ENCODE results near the gene HUWE1. TPM values are rescaled to one million over a fixed set of nuclear protein-coding genes. Genes with fewer than 3 reads are reported as not detected.

HUWE1 gene
- total RNA-seq, 6 donors from 2014 or later, result 98.1 to 136 (median 121) TPM

GRCh38 chrX:53630261-53630660 is 56.3 kb downstream of the HUWE1 start:
- Histone ChIP-seq H3K27me3 (no peaks in the 10 kb centered on the region), H3K9me3 (no peaks in the 10 kb centered on the region), H3K4me3 (no peak overlapping the region), H3K36me3 (peaks cover 6 to 80% (median 16%) of the 10 kb centered on the region in 4 donors), H3K27ac (no peak overlapping the region), H3K4me1 (no peaks in the 10 kb centered on the region)
- 73 to 83% methylated on average over 4 of the region's 4 CpGs for WGBS, 2 donors
- TF ChIP-seq EP300 (IDR thresholded peaks at IDR 0.05), result no peak
- no peak for TF ChIP-seq POLR2AphosphoS5 (IDR thresholded peaks at IDR 0.05)
- TF ChIP-seq, protein P1, sequence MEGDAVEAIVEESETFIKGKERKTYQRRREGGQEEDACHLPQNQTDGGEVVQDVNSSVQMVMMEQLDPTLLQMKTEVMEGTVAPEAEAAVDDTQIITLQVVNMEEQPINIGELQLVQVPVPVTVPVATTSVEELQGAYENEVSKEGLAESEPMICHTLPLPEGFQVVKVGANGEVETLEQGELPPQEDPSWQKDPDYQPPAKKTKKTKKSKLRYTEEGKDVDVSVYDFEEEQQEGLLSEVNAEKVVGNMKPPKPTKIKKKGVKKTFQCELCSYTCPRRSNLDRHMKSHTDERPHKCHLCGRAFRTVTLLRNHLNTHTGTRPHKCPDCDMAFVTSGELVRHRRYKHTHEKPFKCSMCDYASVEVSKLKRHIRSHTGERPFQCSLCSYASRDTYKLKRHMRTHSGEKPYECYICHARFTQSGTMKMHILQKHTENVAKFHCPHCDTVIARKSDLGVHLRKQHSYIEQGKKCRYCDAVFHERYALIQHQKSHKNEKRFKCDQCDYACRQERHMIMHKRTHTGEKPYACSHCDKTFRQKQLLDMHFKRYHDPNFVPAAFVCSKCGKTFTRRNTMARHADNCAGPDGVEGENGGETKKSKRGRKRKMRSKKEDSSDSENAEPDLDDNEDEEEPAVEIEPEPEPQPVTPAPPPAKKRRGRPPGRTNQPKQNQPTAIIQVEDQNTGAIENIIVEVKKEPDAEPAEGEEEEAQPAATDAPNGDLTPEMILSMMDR (IDR thresholded peaks at IDR 0.05), result no peak
- no peak for TF ChIP-seq POLR2A (IDR thresholded peaks at IDR 0.05)
- DNase-seq (no peak), ATAC-seq (ENCODE audit: low FRiP score in 2 of 2) (no peak)

- 88 to 92% methylated on average over 2 of the region's 2 CpGs for WGBS, 2 donors
- DNase-seq (no peak), ATAC-seq (ENCODE audit: low FRiP score in 2 of 2) (no peak)
- TF ChIP-seq EP300 (IDR thresholded peaks at IDR 0.05) (no peak), POLR2A (IDR thresholded peaks at IDR 0.05) (no peak), POLR2AphosphoS5 (IDR thresholded peaks at IDR 0.05) (no peak)
- TF ChIP-seq, protein P1 (IDR thresholded peaks at IDR 0.05), result no peak
- no peaks in the 10 kb centered on the region for H3K9me3 ChIP-seq
- peaks cover 0 to 77% (median 18%) of the 10 kb centered on the region in 4 donors for H3K36me3 ChIP-seq
- H3K4me1 ChIP-seq, result no peaks in the 10 kb centered on the region
- no peaks in the 10 kb centered on the region for H3K27me3 ChIP-seq
- no peak overlapping the region for H3K27ac ChIP-seq
- no peak overlapping the region for H3K4me3 ChIP-seq
Measured at GRCh38 chrX:53622431-53622830, 64.1 kb downstream of the HUWE1 start.

GRCh38 chrX:53621418-53621986 is 65.0 kb downstream of the HUWE1 start:
- no peak for ATAC-seq (ENCODE audit: low FRiP score in 2 of 2)

DNA sequence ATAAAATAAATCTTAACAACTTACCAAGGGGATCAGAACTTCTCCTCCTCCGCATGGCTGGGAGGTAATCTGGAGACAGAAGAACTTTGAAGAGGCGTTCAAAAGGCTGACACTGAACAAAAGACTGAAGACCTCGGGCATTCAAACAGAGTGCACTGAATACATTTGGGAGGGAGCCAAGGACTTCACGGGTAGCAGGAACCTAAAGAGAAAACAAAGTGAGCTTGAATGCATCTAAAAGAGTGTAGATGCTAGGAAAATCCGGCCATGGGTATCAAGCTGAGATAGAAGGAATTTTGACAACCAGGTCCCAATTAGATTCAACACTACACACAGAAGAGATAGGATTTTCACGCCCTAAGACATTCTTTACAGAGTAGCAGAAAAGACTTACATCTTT is 69.6 kb downstream of the HUWE1 start:
- Histone ChIP-seq H3K27me3 (no peaks in the 10 kb centered on the region), H3K9me3 (no peaks in the 10 kb centered on the region), H3K4me3 (no peak overlapping the region), H3K4me1 (no peaks in the 10 kb centered on the region), H3K27ac (no peak overlapping the region), H3K36me3 (peaks cover 3 to 85% (median 35%) of the 10 kb centered on the region in 4 donors)
- 72 to 79% methylated on average over 6 of the region's 6 CpGs for WGBS, 2 donors
- TF ChIP-seq POLR2AphosphoS5 (IDR thresholded peaks at IDR 0.05) (no peak), POLR2A (IDR thresholded peaks at IDR 0.05) (no peak), EP300 (IDR thresholded peaks at IDR 0.05) (no peak)
- TF ChIP-seq, protein P1 (IDR thresholded peaks at IDR 0.05), result no peak
- DNase-seq (no peak), ATAC-seq (ENCODE audit: low FRiP score in 2 of 2) (no peak)

More at GRCh38 chrX:53621418-53621986, 65.0 kb downstream of the HUWE1 start:
- peaks cover 0 to 76% (median 20%) of the 10 kb centered on the region in 4 donors for H3K36me3 ChIP-seq
- H3K4me1 ChIP-seq, result no peaks in the 10 kb centered on the region
- no peaks in the 10 kb centered on the region for H3K27me3 ChIP-seq
- no peak overlapping the region for H3K27ac ChIP-seq
- DNase-seq, result no peak
- H3K9me3 ChIP-seq, result no peaks in the 10 kb centered on the region
- TF ChIP-seq POLR2A (IDR thresholded peaks at IDR 0.05) (no peak), POLR2AphosphoS5 (IDR thresholded peaks at IDR 0.05) (no peak), EP300 (IDR thresholded peaks at IDR 0.05) (no peak)
- TF ChIP-seq, protein P1 (IDR thresholded peaks at IDR 0.05), result no peak
- H3K4me3 ChIP-seq, result no peak overlapping the region
- 67 to 91% methylated on average over 4 of the region's 4 CpGs for WGBS, 2 donors

GRCh38 chrX:53606456-53606855 is 80.1 kb downstream of the HUWE1 start:
- no peak overlapping the region for H3K4me3 ChIP-seq
- no peak overlapping the region for H3K27ac ChIP-seq
- peaks cover 0 to 49% (median 13%) of the 10 kb centered on the region in 4 donors for H3K36me3 ChIP-seq
- TF ChIP-seq EP300 (IDR thresholded peaks at IDR 0.05) (no peak), POLR2A (IDR thresholded peaks at IDR 0.05) (no peak), POLR2AphosphoS5 (IDR thresholded peaks at IDR 0.05) (no peak)
- TF ChIP-seq, protein P1 (IDR thresholded peaks at IDR 0.05), result no peak
- no peaks in the 10 kb centered on the region for H3K27me3 ChIP-seq
- 80 to 89% methylated on average over 2 of the region's 2 CpGs for WGBS, 2 donors
- no peak for DNase-seq
- no peaks in the 10 kb centered on the region for H3K4me1 ChIP-seq
- no peak for ATAC-seq (ENCODE audit: low FRiP score in 2 of 2)
- H3K9me3 ChIP-seq, result no peaks in the 10 kb centered on the region

Measured in upper lobe of left lung (tissue), 6 donors.